Femur (tissue), 1 donor: ENCODE measurements around the gene CACNA1C.

ENCODE experiments used
- DNase-seq: peaks from one replicate; pipeline ENCODE4 v3.0.0-alpha.2; 2017

CACNA1C gene

GRCh38 chr12:2332236-2332635 is 279.4 kb downstream of the CACNA1C start:
- no peak for DNase-seq

- no peak for DNase-seq
Measured at GRCh38 chr12:2332947-2333346, 280.2 kb downstream of the CACNA1C start.

- DNase-seq, result no peak
Measured at GRCh38 chr12:2333491-2334195, 280.9 kb downstream of the CACNA1C start.

GRCh38 chr12:2334271-2334670 is 281.5 kb downstream of the CACNA1C start:
- no peak for DNase-seq

GRCh38 chr12:2334689-2335088 is 281.9 kb downstream of the CACNA1C start:
- no peak for DNase-seq

GRCh38 chr12:2335109-2335508 is 282.3 kb downstream of the CACNA1C start:
- no peak for DNase-seq

GRCh38 chr12:2335513-2335912 is 282.7 kb downstream of the CACNA1C start:
- no peak for DNase-seq

- DNase-seq, result no peak
Measured at GRCh38 chr12:2335916-2336315, 283.1 kb downstream of the CACNA1C start.

GRCh38 chr12:2336409-2336829 is 283.6 kb downstream of the CACNA1C start:
- peak; percentile 46 for DNase-seq

- DNase-seq, result no peak
Measured at GRCh38 chr12:2337031-2338010, 284.5 kb downstream of the CACNA1C start.

- DNase-seq, result no peak
Measured at GRCh38 chr12:2338381-2338780, 285.6 kb downstream of the CACNA1C start.

- no peak for DNase-seq
Measured at GRCh38 chr12:2338991-2339431, 286.2 kb downstream of the CACNA1C start.

- DNase-seq, result no peak
Measured at GRCh38 chr12:2341051-2341751, 288.4 kb downstream of the CACNA1C start.

GRCh38 chr12:2341871-2342270 is 289.1 kb downstream of the CACNA1C start:
- no peak for DNase-seq

- no peak for DNase-seq
Measured at GRCh38 chr12:2343681-2344080, 290.9 kb downstream of the CACNA1C start.

- DNase-seq, result no peak
Measured at GRCh38 chr12:2344476-2344875, 291.7 kb downstream of the CACNA1C start.

GRCh38 chr12:2344885-2345284 is 292.1 kb downstream of the CACNA1C start:
- peak; percentile 59 for DNase-seq

- DNase-seq, result no peak
Measured at GRCh38 chr12:2345902-2346301, 293.1 kb downstream of the CACNA1C start.

- no peak for DNase-seq
Measured at GRCh38 chr12:2346416-2346815, 293.6 kb downstream of the CACNA1C start.

GRCh38 chr12:2347137-2347843 is 294.5 kb downstream of the CACNA1C start:
- DNase-seq, result no peak

- DNase-seq, result no peak
Measured at GRCh38 chr12:2347844-2348481, 295.2 kb downstream of the CACNA1C start.

- DNase-seq, result no peak
Measured at GRCh38 chr12:2348482-2348852, 295.7 kb downstream of the CACNA1C start.
